HG03135 (cell line): ENCODE results near the gene MYO10.

Source experiments
- ATAC-seq: cut with Tn5 transposase; IDR thresholded peaks from one replicate; pipeline ENCODE4 v1.9.1; 2021; ENCODE audit warnings: mild to moderate bottlenecking, moderate library complexity; ENCODE audit not compliant: unreplicated experiment

MYO10 gene

DNA sequence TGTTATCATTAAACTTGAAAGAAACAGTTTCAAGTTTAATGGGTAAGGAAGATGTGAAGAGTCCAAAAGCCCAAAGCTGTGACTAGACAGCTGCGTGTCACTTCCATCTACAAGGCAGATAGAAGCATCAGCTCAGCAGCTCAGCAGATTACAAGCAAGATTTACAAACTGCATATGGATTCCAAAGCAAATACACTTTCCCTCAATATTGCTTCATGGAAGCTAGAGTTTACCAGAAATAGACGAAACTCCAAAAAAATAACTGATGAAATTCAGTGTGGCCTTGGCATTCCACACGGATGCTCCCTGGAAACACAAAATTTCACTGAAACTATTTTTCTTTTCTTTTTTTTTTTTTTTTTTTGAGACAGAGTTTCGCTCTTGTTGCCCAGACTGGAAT, 17.9 kb downstream of the MYO10 start:
- ATAC-seq, result no peak

DNA sequence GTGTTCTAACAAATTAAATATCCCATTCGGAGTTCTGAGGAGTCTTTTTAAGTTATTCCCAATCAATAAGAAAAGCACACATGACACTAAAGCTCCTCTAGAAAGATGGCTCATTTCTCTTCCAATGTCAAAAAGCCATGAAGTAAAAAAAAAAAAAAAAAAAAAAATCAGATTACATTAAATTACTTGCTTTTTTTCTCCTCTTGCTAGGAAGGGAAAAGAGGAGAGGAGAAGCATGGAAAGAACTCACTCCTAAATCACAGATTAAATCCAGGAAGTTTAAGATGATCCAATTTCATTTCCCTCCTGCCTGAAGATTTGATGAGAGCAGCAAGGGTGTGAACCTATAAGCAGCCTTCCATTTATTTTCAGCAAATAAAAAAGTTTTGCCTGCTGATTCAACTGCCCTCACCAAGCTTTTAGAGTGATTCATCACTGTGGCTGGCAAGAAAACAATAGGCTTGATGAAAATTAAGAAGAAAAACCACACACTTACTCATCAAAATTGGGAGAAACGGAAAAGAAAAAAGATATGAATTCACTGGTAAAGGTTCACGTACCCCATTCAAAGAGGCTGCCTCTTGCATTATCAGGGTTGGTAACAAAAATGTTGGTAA, 19.7 kb downstream of the MYO10 start:
- ATAC-seq, result no peak

DNA sequence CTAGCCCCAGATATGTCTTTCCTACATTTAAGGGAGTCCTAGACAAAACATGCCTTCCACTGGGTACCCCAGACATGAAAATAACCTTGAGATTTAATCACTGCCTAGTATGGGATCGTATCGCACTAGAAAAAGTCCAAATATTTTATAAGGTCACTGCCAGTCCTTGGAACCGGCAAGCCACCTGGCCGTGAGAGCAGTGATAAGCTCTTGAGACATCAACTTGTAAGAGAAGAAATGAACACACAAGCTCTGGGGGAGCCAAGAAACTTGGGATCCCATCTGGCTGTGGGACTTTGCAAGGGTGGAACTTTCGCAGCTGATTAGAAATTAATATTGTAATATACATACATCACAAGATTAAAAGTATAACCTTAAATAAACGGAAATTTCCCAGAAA, 21.5 kb downstream of the MYO10 start:
- no peak for ATAC-seq

DNA sequence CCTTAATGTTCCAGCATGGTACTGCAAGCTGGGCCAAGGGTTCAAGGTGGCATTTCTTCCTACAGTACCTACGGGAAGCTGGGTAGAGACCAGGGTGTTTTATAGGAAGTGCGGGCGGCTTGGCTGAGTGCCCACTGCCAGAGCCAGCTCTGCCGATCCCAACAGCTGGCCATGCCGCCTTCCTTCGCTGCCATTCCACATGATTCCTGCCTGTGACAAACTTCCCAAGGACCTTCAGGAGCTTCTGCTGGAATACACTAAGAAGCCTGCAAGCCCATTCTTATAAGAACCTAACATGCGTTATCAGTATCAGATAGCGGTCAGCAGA, 22.0 kb downstream of the MYO10 start:
- no peak for ATAC-seq

DNA sequence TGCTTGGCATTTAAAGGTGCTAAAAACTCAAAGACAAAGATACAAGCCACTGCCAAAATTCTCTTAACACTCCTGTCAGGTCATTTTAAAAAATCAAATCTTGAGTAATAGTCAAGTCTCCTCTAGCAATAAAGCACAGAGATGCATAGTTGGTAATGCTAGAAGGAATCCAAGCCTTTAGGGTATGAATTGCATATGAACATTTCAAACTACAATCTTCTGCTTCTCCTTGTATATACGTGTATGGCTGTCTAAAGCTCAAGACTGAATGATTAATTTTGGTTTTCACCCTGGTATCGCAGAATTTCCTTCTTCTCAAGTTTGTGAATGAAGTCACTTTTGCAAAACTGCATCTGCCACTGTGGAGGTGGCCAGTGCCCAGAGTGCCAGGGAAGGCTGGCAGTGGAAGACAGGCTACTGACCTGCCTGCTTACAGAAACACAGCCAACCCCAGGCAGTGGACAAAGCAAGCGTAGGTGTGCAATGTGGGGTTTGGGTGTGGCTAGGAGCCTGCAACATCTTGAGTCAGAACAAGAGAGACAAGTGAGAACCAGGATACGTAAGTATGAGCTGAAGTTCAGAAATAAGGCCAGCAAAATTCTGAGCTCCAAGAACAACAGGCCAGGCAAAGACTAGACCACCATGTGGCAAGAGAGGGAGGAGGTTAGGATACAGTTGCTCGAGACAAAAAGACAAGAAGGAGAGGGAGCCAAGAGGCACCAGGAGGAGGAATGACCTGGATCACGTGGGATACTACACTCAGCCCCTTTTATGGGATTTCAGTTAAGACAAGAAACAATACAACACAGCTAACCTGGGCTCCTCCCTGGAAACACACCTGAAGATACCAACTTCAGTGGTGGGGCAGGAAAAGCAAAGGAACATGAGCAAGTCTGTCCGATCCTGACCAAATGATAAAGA, 22.6 kb downstream of the MYO10 start:
- no peak for ATAC-seq

DNA sequence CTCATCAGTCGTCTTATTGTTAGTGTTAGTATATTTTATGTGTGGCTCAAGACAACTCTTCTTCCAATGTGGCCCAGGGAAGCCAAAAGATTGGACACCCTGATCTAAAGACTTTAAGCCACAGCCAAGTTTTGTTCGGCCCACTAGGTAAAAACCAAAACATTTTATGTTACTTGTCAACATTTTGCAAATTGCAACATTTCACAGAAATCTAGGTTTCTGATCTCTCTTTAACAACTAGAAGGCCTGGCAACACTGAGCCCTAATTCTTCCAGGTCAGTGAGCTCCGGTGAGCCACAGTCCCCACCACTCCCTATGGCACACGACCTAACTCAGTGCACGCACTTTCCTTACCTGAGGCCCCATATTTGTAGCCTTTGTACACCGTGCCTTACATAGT, 24.0 kb downstream of the MYO10 start:
- ATAC-seq, result no peak

DNA sequence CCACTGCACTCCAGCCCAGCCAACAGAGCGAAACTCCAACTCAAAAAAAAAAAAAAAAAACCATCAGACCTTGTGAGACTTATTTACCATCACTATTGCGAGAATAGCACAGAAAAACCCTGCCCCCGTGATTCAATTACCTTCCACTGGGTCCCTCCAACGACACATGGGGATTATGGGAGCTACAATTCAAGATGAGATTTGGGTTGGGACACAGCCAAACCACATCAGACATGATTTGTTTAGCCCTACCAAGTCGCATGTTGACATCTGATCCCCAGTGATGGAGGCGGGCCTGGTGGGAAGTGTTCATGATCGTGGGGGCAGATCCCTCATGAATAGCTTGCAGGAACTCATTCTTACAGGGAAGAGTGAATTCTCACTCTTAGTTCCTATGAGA, 26.6 kb downstream of the MYO10 start:
- ATAC-seq, result no peak

DNA sequence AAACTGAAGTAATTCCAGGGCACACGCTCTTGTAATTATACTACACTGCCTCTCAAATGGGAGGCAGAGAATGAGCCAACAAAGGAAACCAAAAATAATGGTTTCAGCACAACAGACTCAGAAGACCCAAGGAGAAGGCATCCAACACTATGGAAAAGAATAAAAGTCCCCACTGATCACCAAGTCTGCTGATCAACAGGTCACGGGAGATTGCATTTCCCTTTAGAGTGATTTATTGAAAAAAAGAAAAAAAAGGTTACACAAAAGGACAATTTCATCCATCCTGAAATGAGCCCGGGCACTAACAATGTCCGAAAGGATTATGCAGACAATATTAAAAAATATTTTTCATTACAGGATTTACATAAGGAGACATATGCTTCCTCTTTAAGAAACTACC, 28.8 kb downstream of the MYO10 start:
- no peak for ATAC-seq

DNA sequence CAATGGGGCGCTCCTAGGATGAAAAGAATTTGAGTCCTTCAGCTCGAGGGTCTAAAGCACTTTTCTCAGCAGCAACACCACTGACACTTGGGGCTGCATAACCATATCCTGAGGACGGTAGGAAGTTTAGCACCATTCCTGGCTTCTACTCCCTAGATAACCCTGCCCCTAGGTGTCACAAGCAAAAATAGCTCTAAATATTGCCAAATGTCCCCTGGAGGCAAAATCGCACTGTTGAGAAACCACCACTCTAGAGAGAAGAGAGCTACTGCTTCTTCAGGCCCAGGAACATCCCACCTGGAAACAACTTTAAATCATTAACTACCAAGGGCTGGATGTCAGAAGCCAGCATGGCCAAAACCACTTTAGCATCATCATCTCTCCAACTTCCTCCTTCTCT, 29.8 kb downstream of the MYO10 start:
- no peak for ATAC-seq

DNA sequence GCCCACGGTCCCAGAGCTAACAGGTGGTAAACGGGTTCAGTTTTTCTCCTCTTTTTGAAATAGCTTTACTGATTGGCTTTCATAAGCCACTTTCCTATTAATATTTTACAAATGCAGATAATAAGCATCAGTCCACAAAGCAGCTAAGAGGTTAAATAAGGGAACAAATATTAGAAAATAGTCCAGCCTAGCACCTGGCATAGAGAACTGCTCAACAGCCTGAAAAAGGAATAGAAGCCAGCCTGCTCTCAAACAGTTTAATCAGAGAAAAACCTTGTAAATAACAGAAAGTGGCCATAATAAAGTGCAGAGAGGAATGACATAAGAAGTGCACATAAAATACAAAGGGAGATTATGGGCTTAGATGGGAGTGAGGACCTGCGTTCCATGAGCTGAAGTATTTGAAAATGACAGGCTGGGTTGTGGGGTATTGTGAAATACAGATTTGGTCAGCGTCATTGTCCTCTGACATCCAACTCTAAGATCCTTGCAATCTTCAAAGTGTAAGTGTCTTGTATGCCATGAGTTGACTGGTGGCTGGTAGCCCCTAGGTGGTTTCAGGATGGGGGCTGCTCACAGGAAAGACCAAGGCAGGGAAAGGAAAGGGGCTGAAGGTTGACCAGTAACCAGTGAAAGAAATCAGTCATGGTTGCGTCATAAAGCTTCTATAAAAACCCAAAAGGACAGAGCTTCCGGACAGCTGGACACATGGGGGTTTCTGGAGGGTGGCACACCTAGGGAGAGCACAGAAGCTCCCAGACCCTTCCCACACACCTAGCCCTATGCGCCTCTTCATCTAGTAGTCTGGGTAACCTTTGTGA, 32.4 kb downstream of the MYO10 start:
- no peak for ATAC-seq

DNA sequence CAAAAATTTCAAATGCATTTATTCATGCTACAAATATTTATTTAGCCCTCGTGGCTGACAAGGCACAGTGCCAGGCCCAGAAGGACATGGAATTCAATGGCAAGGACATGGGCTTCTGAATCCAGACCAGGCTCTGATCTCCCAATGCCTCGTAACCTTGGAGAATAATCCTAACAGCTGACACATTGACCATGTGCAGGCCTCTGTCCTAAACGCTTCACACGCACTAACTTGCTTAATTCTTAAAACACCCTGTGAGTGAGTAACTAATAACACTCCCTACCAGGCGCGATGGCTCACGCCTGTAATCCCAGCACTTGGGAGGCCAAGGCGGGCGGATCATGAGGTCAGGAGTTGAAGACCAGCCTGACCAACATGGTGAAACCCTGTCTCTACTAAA, 33.2 kb downstream of the MYO10 start:
- ATAC-seq, result no peak

DNA sequence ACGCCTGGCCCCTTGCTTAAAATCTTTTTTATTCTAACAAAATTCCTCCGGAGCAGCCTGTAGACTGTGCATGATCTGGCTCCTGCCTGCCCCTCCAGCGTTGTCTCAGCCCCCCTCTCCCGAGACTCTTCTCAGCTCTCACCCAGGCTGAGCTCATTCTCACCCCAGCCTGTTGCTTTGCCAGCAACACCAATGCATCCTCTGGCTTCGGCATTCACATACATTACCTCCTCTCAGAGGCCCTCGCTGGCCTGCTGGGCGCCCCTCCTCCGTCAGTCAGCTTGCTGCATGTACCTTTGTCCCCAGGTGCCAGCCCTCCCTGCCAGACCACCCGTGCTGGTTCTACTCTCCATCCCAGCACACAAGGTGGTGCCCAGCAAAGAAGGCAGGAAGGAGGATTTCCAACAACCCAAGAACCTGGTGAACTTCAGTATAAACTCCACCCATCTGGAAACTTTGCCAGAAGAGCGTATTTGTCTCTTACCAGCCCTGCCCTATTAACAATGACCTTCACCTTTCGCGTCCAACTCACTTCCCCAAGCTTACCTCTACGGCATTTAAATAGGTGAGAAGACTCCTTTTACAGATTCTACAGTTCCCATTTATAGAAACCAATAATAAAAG, 35.0 kb downstream of the MYO10 start:
- no peak for ATAC-seq

DNA sequence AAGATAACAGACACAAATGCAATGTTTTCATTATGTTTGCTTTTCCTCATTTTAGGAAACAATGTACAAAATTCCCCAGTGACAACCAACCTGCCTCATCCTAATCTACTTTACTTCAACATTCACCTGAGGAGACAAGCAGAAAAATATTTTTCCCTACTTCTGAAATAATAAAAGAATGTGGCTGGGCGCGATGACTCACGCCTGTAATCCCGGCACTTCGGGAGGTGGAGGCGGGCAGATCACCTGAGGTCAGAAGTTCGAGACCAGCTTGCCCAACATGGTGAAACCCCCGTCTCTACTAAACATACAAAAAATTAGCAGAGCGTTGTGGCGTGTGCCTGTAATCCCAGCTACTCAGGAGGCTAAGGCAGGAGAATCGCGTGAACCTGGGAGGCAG, 36.9 kb downstream of the MYO10 start:
- no peak for ATAC-seq

DNA sequence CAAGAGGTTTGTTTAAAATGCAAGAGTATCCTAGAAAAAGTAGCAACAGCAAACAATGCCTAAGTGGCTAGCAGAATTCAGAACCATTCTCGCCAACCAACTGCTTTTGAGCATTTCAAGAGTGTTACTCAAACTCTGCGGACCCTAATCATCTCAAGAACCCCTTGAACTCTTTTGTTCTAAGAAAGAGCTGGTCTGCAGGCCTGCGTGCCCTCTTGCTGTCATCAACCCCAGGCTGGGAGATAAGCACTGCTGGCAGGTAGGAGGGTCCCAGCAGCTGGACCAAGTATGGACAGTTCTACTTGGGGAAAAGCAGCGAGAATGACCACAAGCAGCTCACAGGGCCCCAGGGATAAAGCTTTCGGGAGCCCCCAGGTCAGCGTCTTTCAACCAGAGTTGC, 38.3 kb downstream of the MYO10 start:
- ATAC-seq, result no peak

DNA sequence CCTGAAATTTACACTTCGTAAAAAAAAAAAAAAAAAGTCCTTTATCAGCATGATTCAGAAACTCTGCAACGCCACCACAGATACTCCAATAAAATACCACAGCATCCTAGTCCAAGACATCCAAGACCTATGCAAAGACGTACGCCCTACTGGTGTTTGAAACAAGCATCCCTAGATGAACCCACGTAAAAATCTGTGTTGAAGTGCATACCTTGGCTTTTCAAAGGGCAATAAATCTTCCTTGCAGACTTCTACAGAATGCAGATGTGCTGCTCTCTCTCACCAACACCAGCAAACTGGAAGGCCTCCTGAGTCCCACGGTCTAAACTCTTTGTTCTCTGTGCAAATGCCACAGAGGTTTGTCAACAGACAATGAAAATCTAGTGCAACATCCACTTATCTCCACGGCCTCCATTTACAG, 38.8 kb downstream of the MYO10 start:
- no peak for ATAC-seq

DNA sequence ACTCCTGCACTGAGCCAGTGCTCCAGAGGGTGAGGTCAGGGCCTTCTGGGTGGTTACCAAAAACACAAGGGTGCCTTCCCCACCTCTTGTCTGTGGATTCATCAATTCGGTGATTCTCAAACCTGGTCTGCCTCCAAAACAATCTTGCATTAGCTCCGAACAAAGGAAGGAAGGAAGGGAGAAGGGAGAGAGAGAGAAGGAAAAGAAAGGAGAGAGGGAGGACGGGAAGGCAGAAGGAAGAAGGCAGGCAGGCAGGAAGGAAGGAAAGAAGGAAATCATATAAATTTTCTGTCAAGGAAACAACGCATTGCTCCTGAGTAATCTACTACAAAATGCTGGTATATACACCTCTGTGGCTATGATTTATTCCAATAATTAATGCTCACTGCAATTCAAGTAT, 39.3 kb downstream of the MYO10 start:
- ATAC-seq, result no peak

DNA sequence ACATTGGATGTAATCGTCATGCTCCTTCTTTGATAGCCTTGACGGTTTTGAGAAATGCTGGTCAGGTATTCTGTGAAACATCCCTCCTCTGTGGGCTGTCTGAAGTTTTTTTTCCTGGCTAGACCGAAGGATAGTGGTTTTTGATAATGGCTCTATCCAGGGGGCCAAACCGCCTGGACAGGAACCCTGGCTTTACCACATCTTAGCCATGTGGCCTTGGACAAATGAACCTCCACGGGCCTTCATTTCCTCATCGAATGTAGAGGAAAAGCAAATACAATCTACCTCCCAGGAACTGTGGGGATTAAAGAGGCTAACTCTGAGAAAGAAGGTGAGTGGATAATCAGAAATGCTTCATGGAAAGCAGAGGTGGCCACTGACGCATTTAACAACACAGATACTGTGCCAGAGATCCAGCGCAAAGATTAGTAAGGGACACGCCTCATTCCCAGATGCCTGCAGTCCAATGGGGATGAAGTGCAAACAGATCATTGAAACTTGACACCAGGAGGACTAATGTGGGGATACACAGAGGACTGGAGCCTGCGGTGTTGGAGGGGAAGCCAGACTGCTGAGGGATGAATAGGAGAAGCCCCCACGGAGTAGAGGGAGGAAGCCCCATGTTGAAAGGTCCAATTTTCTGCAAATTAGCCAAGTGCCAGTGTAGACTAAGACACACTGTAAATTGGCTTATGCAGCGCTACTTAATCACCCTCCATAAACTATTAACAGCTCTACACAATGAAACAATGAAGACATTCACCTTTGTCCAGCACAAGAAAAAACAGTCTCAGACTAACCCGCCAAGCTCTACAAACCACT, 41.6 kb downstream of the MYO10 start:
- ATAC-seq, result no peak

DNA sequence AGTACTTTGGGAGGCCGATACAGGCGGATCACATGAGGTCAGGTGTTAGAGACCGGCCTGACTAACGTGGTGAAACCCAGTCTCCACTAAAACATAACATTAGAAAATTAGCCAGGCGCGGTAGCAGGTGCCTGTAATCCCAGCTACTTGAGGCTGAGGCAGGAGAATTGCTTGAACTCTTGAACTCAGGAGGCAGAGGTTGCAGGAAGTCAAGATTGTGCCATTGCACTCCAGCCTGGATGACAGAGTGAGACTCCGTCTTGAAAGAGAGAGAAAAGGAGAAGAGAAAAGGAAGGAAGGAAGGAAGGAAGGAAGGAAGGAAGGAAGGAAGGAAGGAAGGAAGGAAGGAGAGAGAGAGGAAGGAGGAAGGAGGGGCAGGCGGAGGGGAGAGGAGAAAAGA, 45.1 kb downstream of the MYO10 start:
- no peak for ATAC-seq

DNA sequence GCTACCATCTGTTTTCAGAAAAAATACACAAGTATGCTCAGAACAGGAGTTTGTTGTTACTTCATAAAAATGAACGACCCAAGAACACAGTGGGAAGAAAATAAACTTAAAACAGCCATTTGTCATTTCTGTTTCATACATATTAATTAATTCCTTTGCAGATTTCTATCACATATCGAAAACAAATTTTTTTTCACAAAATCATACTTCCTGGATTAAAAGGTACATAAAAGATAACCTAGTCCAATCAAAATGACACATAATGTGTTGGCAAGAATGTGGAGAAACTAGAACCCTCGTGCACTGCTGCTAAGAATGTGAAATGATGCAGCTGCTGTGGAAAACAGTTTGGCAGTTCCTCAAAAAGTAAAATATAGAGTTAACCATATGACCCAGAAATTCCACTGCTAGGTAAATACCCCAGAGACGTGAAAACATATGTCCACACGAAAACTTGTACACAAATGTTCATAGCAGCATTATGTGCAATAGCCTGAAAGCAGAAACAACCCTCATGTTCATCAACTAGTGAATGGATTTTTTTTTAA, 46.0 kb downstream of the MYO10 start:
- no peak for ATAC-seq
